HL-60 (cell line): Measurements from ENCODE around the gene ONECUT2.

Source experiments
- GABPA ChIP-seq: IDR thresholded peaks from 2 replicates; pipeline ENCODE4 v1.6.1; 2012; ENCODE audit warnings: low read depth
- POLR2AphosphoS5 ChIP-seq: IDR thresholded peaks from 2 replicates; pipeline ENCODE4 v1.6.1; 2012; ENCODE audit warnings: low read depth
- TF ChIP-seq, protein P1 (sequence below): IDR thresholded peaks from one replicate; pipeline ENCODE4 v1.5.1; 2011; ENCODE audit warnings: low read length, control low read depth, inconsistent platforms; ENCODE audit not compliant: insufficient read depth
- TF ChIP-seq, protein P2 (sequence below): IDR thresholded peaks from 2 replicates; pipeline ENCODE4 v1.6.1; 2012; ENCODE audit warnings: low read depth; ENCODE audit not compliant: insufficient replicate concordance

- TF ChIP-seq, protein P1, sequence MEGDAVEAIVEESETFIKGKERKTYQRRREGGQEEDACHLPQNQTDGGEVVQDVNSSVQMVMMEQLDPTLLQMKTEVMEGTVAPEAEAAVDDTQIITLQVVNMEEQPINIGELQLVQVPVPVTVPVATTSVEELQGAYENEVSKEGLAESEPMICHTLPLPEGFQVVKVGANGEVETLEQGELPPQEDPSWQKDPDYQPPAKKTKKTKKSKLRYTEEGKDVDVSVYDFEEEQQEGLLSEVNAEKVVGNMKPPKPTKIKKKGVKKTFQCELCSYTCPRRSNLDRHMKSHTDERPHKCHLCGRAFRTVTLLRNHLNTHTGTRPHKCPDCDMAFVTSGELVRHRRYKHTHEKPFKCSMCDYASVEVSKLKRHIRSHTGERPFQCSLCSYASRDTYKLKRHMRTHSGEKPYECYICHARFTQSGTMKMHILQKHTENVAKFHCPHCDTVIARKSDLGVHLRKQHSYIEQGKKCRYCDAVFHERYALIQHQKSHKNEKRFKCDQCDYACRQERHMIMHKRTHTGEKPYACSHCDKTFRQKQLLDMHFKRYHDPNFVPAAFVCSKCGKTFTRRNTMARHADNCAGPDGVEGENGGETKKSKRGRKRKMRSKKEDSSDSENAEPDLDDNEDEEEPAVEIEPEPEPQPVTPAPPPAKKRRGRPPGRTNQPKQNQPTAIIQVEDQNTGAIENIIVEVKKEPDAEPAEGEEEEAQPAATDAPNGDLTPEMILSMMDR, result no peak
- TF ChIP-seq, protein P2, sequence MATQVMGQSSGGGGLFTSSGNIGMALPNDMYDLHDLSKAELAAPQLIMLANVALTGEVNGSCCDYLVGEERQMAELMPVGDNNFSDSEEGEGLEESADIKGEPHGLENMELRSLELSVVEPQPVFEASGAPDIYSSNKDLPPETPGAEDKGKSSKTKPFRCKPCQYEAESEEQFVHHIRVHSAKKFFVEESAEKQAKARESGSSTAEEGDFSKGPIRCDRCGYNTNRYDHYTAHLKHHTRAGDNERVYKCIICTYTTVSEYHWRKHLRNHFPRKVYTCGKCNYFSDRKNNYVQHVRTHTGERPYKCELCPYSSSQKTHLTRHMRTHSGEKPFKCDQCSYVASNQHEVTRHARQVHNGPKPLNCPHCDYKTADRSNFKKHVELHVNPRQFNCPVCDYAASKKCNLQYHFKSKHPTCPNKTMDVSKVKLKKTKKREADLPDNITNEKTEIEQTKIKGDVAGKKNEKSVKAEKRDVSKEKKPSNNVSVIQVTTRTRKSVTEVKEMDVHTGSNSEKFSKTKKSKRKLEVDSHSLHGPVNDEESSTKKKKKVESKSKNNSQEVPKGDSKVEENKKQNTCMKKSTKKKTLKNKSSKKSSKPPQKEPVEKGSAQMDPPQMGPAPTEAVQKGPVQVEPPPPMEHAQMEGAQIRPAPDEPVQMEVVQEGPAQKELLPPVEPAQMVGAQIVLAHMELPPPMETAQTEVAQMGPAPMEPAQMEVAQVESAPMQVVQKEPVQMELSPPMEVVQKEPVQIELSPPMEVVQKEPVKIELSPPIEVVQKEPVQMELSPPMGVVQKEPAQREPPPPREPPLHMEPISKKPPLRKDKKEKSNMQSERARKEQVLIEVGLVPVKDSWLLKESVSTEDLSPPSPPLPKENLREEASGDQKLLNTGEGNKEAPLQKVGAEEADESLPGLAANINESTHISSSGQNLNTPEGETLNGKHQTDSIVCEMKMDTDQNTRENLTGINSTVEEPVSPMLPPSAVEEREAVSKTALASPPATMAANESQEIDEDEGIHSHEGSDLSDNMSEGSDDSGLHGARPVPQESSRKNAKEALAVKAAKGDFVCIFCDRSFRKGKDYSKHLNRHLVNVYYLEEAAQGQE, result no peak
- TF ChIP-seq POLR2AphosphoS5 (no peak), GABPA (no peak)
Measured at GRCh38 chr18:57529151-57529550, 94.0 kb downstream of the ONECUT2 start.
